ENCODE results near the gene CSNK1E.

The CSNK1E gene

GRCh38 chr22:38327805-38328204 is 10.6 kb upstream of the CSNK1E start:
- DNase-seq = peak; percentile 85

GRCh38 chr22:38327396-38327795 is 10.2 kb upstream of the CSNK1E start:
- DNase-seq = peak; percentile 30

- no peak for DNase-seq
These were observed 8.4 kb upstream of the CSNK1E start for GRCh38 chr22:38325587-38325986.

- no peak for DNase-seq
These were observed 3.6 kb upstream of the CSNK1E start for GRCh38 chr22:38320605-38321402.

- no peak for DNase-seq
These were observed 1.9 kb upstream of the CSNK1E start for GRCh38 chr22:38318792-38319773.

GRCh38 chr22:38317995-38318715 is 922 bp upstream of the CSNK1E start:
- peak; percentile 86 for DNase-seq

- DNase-seq = peak; percentile 66
These were observed 690 bp downstream of the CSNK1E start for GRCh38 chr22:38316364-38317121.

- DNase-seq = no peak
These were observed 1.3 kb downstream of the CSNK1E start for GRCh38 chr22:38315823-38316363.

GRCh38 chr22:38314933-38315822 is 2.1 kb downstream of the CSNK1E start:
- no peak for DNase-seq

- peak; percentile 38 for DNase-seq
These were observed 2.9 kb downstream of the CSNK1E start for GRCh38 chr22:38314051-38314932.

GRCh38 chr22:38313384-38313955 is 3.8 kb downstream of the CSNK1E start:
- peak; percentile 87 for DNase-seq

- DNase-seq = no peak
These were observed 4.9 kb downstream of the CSNK1E start for GRCh38 chr22:38312261-38312800.

- peak; percentile 56 for DNase-seq
These were observed 6.0 kb downstream of the CSNK1E start for GRCh38 chr22:38311323-38311620.

- DNase-seq = no peak
These were observed 6.5 kb downstream of the CSNK1E start for GRCh38 chr22:38310518-38311322.

- no peak for DNase-seq
These were observed 7.4 kb downstream of the CSNK1E start for GRCh38 chr22:38309614-38310517.

- DNase-seq = no peak
These were observed 8.3 kb downstream of the CSNK1E start for GRCh38 chr22:38308791-38309498.

Measured in fibroblast of skin of scalp (primary cell).